Sigmoid colon (tissue), 4 donors: ENCODE measurements around the gene LDLRAD4.

ENCODE experiments used
- CTCF ChIP-seq, 4 experiments: fragments of 450-650 bp in 3 of 4; fragments of 200-600 bp in 1 of 4; IDR thresholded peaks; one replicate each; pipeline ENCODE4 v1.5.1; 2016 to 2019; ENCODE audit warnings: antibody characterized with exemption in 4 of 4, mild to moderate bottlenecking in 3 of 4, moderate library complexity in 2 of 4
- EP300 ChIP-seq, 4 donors: sonication (generic); formaldehyde crosslinking; IDR thresholded peaks; one replicate each; pipeline ENCODE4 v1.6.1; 2017; ENCODE audit warnings: antibody characterized with exemption in 4 of 4
- POLR2A ChIP-seq, 2 donors: fragments of 450-650 bp; IDR thresholded peaks; one replicate each; pipeline ENCODE4 v1.6.1; 2016; ENCODE audit warnings: antibody characterized with exemption in 2 of 2, mild to moderate bottlenecking in 2 of 2, moderate library complexity in 2 of 2
- POLR2AphosphoS5 ChIP-seq, 4 donors: sonication (generic); formaldehyde crosslinking; IDR thresholded peaks; one replicate each; pipeline ENCODE4 v1.6.1; 2017; ENCODE audit warnings: antibody characterized with exemption in 4 of 4

DNA sequence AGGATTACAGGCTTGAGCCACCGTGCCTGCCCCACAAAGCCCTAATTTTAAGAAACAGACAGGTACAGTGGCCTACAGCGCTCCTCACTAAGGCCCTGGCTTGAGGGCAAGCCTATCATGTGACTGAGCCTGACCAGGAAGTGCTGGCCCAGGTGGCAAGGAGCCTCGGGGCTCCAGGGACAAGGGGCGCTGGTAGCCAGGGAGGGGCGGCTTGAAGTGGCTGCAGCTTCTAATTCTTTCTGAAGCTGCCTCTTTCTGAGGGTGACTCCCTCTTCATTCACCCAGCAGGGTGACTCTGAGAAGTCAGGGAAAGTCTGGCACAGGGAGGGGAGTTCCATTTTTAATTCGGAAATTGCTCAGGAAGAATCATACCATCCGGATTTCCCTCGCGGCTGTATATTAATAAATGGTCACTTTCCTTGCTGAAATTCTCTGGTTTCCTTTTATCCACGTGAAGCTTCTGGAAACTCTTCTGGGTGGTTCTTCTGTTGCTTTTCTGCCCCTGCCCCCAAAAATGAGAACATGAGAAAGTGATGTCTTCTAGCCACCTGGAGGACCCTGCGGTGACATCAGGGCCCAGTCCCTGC is 392.1 kb downstream of the LDLRAD4 start:
- TF ChIP-seq CTCF (IDR thresholded peaks at IDR 0.05) (no peak), POLR2A (IDR thresholded peaks at IDR 0.05) (no peak), POLR2AphosphoS5 (IDR thresholded peaks at IDR 0.05) (no peak), EP300 (IDR thresholded peaks at IDR 0.05) (no peak)
